Keratinocyte (primary cell): ENCODE data around the gene SYP. TPM values are rescaled to one million over a fixed set of nuclear protein-coding genes. Genes with fewer than 3 reads are reported as not detected.
"Not testable (repeated sequence)": the region's sequence is repeated elsewhere in the genome, so short reads cannot be mapped to it uniquely, and the experiment has no call there.

ENCODE experiments used
- DNase-seq: peaks from one replicate; pipeline ENCODE4 v3.0.0-alpha.2; 2011; ENCODE audit warnings: low read depth, missing footprints, low spot score
- FAIRE-seq: peaks from 2 replicates; lab custom pipeline; 2011; peaks lifted over from hg19 to GRCh38; lab: Jason Lieb, UNC
- H2AFZ ChIP-seq: 2 replicates; pipeline ENCODE4 v1.6.0; 2012; ENCODE audit warnings: low read length, control low read depth, inconsistent platforms; ENCODE audit not compliant: control insufficient read depth
- H3K27ac ChIP-seq: 2 replicates; pipeline ENCODE4 v1.5.1; 2011; ENCODE audit warnings: low read length; ENCODE audit not compliant: control insufficient read depth, insufficient read depth
- H3K27me3 ChIP-seq: 3 replicates; pipeline ENCODE4 v1.6.0; 2011; ENCODE audit warnings: low read length; ENCODE audit not compliant: control insufficient read depth, insufficient read depth; ENCODE audit errors: extremely low read depth
- H3K36me3 ChIP-seq, 2 experiments: 2 replicates in 1 of 2; 3 replicates in 1 of 2; pipeline ENCODE4 v1.5.1; 2011; ENCODE audit warnings: low read length in 2 of 2, mild to moderate bottlenecking in 1 of 2; ENCODE audit not compliant: control insufficient read depth in 2 of 2, insufficient read depth in 2 of 2; ENCODE audit errors: extremely low read depth in 1 of 2
- H3K4me1 ChIP-seq: 3 replicates; pipeline ENCODE4 v1.5.1; 2011; ENCODE audit warnings: low read length; ENCODE audit not compliant: control insufficient read depth, insufficient read depth; ENCODE audit errors: extremely low read depth
- H3K4me2 ChIP-seq: 3 replicates; pipeline ENCODE4 v1.6.0; 2011; ENCODE audit warnings: low read depth, low read length; ENCODE audit not compliant: control insufficient read depth, insufficient read depth; ENCODE audit errors: extremely low read depth
- H3K4me3 ChIP-seq, 3 experiments: fragments of 200-600 bp in 1 of 3; sonication (generic) in 1 of 3; 2 replicates in 2 of 3; 3 replicates in 1 of 3; pipeline ENCODE4 v1.5.1; 2011 to 2016; ENCODE audit warnings: low read length in 3 of 3, mild to moderate bottlenecking in 3 of 3, control low read depth in 2 of 3, inconsistent platforms in 1 of 3, low read depth in 1 of 3, mixed read lengths in 1 of 3, mixed run types in 1 of 3, moderate library complexity in 1 of 3; ENCODE audit not compliant: control insufficient read depth in 2 of 3, insufficient read depth in 2 of 3; ENCODE audit errors: extremely low read depth in 1 of 3
- H3K79me2 ChIP-seq: 2 replicates; pipeline ENCODE4 v1.6.0; 2012; ENCODE audit warnings: low read length; ENCODE audit not compliant: control insufficient read depth, insufficient read depth
- H3K9ac ChIP-seq: 3 replicates; pipeline ENCODE4 v1.6.0; 2011; ENCODE audit warnings: low read length; ENCODE audit not compliant: control insufficient read depth, insufficient read depth; ENCODE audit errors: extremely low read depth
- H3K9me1 ChIP-seq: 3 replicates; pipeline ENCODE4 v1.6.0; 2011; ENCODE audit warnings: low read length; ENCODE audit not compliant: control insufficient read depth, insufficient read depth; ENCODE audit errors: extremely low read depth
- H3K9me3 ChIP-seq: 2 replicates; pipeline ENCODE4 v1.5.1; 2012; ENCODE audit warnings: low read depth, low read length; ENCODE audit not compliant: control insufficient read depth
- H4K20me1 ChIP-seq: 3 replicates; pipeline ENCODE4 v1.6.0; 2011; ENCODE audit warnings: low read length; ENCODE audit not compliant: control insufficient read depth, insufficient read depth; ENCODE audit errors: extremely low read depth
- EZH2 ChIP-seq: IDR thresholded peaks from one replicate; pipeline ENCODE4 v1.6.1; 2012; ENCODE audit warnings: inconsistent platforms, mild to moderate bottlenecking, low read length, moderate library complexity
- dilution Hi-C: fragments of 300-500 bp; cut with MboI; formaldehyde crosslinking; loops from one replicate; pipeline ENCODE4 v1.7.0; 2020; ENCODE audit warnings: low sequenced_read_pairs; ENCODE audit not compliant: extremely low pct_ligation_motif_present
- polyA plus RNA-seq, 5 experiments: library from polyadenylated mRNA; depleted of rRNA in 3 of 5; stranded (reverse) in 3 of 5; stranded (forward) in 1 of 5; unstranded in 1 of 5; fragments of >200 nt; gene quantifications; 1 replicate in 1 of 5; 2 replicates in 3 of 5; 3 replicates in 1 of 5; pipeline versions ENCODE4 v1.2.1 to v1.2.3, GENCODE V29; 2011 to 2012; ENCODE audit warnings: missing spikeins in 2 of 5, low read depth in 1 of 5, low replicate concordance in 1 of 5
- small RNA-seq, 3 experiments: library from RNA; depleted of rRNA; stranded (forward); fragments of <200 nt; gene quantifications; one replicate each; pipeline ENCODE3, GENCODE V24; 2012; ENCODE audit warnings: low read depth in 3 of 3, low replicate concordance in 1 of 3; ENCODE audit not compliant: insufficient read length in 3 of 3
- TF ChIP-seq, protein P1 (sequence below), 3 experiments: IDR thresholded peaks in 1 of 3; conservative IDR thresholded peaks in 1 of 3; optimal IDR thresholded peaks in 1 of 3; 2 replicates in 2 of 3; 3 replicates in 1 of 3; pipeline versions ENCODE3 to v1.5.1; 2011; ENCODE audit warnings: low read length in 3 of 3, mild to moderate bottlenecking in 3 of 3, moderate library complexity in 2 of 3, control low read depth in 1 of 3, inconsistent platforms in 1 of 3; ENCODE audit not compliant: insufficient read depth in 2 of 3; ENCODE audit errors: extremely low read depth in 1 of 3

SYP gene
- polyA plus RNA-seq, 1 donor (not counting 4 experiments of a cell fraction or from before 2014, with no cell fraction given) = 0.07 TPM

DNA sequence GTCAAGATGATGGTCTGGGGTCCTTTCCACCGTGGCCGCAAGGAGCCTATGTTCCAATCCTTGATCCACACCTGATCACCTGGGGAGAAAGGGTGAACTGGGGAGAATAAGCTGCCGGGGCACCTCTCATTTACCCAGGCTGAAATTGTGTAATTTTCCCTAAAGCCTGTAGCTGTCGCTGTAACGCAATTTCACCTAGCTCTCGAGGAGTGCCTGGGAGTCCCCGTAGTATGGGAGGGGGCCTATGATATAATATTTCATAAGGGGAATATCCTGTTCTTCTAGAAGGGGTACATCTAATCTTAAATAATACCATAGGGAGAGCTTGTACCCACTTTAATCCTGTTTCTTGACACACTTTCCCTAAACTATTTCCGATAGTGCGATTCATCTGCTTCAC is 57.7 kb downstream of the SYP start:
- TF ChIP-seq, protein P1, sequence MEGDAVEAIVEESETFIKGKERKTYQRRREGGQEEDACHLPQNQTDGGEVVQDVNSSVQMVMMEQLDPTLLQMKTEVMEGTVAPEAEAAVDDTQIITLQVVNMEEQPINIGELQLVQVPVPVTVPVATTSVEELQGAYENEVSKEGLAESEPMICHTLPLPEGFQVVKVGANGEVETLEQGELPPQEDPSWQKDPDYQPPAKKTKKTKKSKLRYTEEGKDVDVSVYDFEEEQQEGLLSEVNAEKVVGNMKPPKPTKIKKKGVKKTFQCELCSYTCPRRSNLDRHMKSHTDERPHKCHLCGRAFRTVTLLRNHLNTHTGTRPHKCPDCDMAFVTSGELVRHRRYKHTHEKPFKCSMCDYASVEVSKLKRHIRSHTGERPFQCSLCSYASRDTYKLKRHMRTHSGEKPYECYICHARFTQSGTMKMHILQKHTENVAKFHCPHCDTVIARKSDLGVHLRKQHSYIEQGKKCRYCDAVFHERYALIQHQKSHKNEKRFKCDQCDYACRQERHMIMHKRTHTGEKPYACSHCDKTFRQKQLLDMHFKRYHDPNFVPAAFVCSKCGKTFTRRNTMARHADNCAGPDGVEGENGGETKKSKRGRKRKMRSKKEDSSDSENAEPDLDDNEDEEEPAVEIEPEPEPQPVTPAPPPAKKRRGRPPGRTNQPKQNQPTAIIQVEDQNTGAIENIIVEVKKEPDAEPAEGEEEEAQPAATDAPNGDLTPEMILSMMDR (optimal IDR thresholded peaks at IDR 0.05 in 1 of 3, IDR thresholded peaks at IDR 0.05 in 1 of 3, conservative IDR thresholded peaks at IDR 0.05 in 1 of 3; ENCODE audit: extremely low read depth in 1 of 3, insufficient read depth in 2 of 3, low read length in 3 of 3) = peak; percentile 15 to 22 (median 19)
- H3K36me3 ChIP-seq, H3K4me2 ChIP-seq: not testable (repeated sequence)

DNA sequence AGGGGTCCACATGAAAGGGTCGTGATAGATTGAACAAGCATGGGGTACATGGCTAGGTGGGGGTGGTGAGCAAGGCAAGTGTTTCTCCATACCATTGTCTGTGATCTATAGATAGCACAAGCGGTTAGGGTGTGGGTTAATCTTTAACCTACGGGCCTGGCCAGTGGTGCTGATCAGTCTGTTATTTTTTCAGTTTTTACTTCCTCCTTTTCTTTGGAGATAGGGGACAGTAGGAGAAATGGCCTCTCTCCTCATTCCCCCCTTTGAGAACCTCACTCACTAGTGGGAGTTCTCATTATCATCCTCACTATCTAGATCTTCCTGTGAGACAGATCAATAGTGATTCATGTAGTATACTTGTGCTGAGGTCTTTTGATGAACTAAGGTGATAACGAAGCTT is 60.3 kb downstream of the SYP start:
- Histone ChIP-seq H3K9me1 (no peaks in the 10 kb centered on the region), H3K4me1 (no peaks in the 10 kb centered on the region), H2AFZ (no peak overlapping the region), H3K27ac (no peak overlapping the region), H3K36me3 (no peaks in the 10 kb centered on the region), H3K79me2 (no peaks in the 10 kb centered on the region), H3K4me2 (no peak overlapping the region), H3K9ac (no peak overlapping the region), H4K20me1 (no peaks in the 10 kb centered on the region), H3K4me3 (no peak overlapping the region), H3K27me3 (no peaks in the 10 kb centered on the region), H3K9me3 (peaks cover 5% of the 10 kb centered on the region)
- no peak for DNase-seq
- FAIRE-seq = no peak
- TF ChIP-seq, protein P1 (optimal IDR thresholded peaks at IDR 0.05 in 1 of 3, IDR thresholded peaks at IDR 0.05 in 1 of 3, conservative IDR thresholded peaks at IDR 0.05 in 1 of 3; ENCODE audit: extremely low read depth in 1 of 3, insufficient read depth in 2 of 3, low read length in 3 of 3) = no peak
- no peak for TF ChIP-seq EZH2
- dilution Hi-C loops = no loop called here

More for the DNA sequence above, 57.7 kb downstream of the SYP start:
- H3K9me1 ChIP-seq, DNase-seq, H3K79me2 ChIP-seq, dilution Hi-C loops, H3K4me1 ChIP-seq, H4K20me1 ChIP-seq, H2AFZ ChIP-seq, H3K27ac ChIP-seq, FAIRE-seq, H3K9me3 ChIP-seq, H3K9ac ChIP-seq, H3K27me3 ChIP-seq, H3K4me3 ChIP-seq: not testable (repeated sequence)

Small RNA genes within 50 kb of the gene (small RNA-seq; reads per million reads assigned to genes)
- 0 reads per million in 3 experiments for gene RN7SL262P

Other genes starting within 250 kb of the SYP start
- gene OTUD5, start 242.6 kb downstream of the SYP start, polyA plus RNA-seq = 39.5 to 42.6 TPM (median 40.3 TPM) in 3 replicates
- 0.20 to 0.30 TPM (median 0.25 TPM) in 3 replicates for gene KCND1, start 228.3 kb downstream of the SYP start, polyA plus RNA-seq
- gene GRIPAP1, start 197.9 kb downstream of the SYP start, polyA plus RNA-seq = 20.2 to 23.0 TPM (median 20.9 TPM) in 3 replicates
- 13.2 to 15.8 TPM (median 14.1 TPM) in 3 replicates for gene TFE3, start 156.8 kb downstream of the SYP start, polyA plus RNA-seq
- gene CCDC120, start 141.2 kb downstream of the SYP start, polyA plus RNA-seq = 4.9 to 10.5 TPM (median 8.1 TPM) in 3 replicates
- gene PRAF2, start 126.2 kb downstream of the SYP start, polyA plus RNA-seq = 4.0 to 9.8 TPM (median 6.9 TPM) in 3 replicates
- gene WDR45, start 120.3 kb downstream of the SYP start, polyA plus RNA-seq = 43.1 to 76.4 TPM (median 50.5 TPM) in 3 replicates
- gene GPKOW, start 76.5 kb downstream of the SYP start, polyA plus RNA-seq = 17.8 to 18.4 TPM (median 17.9 TPM) in 3 replicates
- gene MAGIX, start 37.4 kb downstream of the SYP start, polyA plus RNA-seq = 0.51 to 0.62 TPM (median 0.59 TPM) in 3 replicates
- gene PLP2, start 28.3 kb downstream of the SYP start, polyA plus RNA-seq = 284 to 488 TPM (median 358 TPM) in 3 replicates
- 8.6 to 13.7 TPM (median 8.7 TPM) in 3 replicates for gene PRICKLE3, start 13.8 kb downstream of the SYP start, polyA plus RNA-seq
- 0.03 TPM in 1 of 3 replicates, not detected in the others for gene CACNA1F, start 33.1 kb upstream of the SYP start, polyA plus RNA-seq
- 8.2 to 13.5 TPM (median 8.5 TPM) in 3 replicates for gene CCDC22, start 35.3 kb upstream of the SYP start, polyA plus RNA-seq
- gene FOXP3, start 64.5 kb upstream of the SYP start, polyA plus RNA-seq = 0.05 to 0.12 TPM (median 0.06 TPM) in 3 replicates
- gene PPP1R3F, start 69.6 kb upstream of the SYP start, polyA plus RNA-seq = 0.29 to 1.4 TPM (median 0.62 TPM) in 3 replicates
- gene GAGE10, start 103.5 kb upstream of the SYP start, polyA plus RNA-seq = not detected in 3 replicates
- gene GAGE12J, start 121.8 kb upstream of the SYP start, polyA plus RNA-seq = not detected in 3 replicates
- gene GAGE13, start 131.4 kb upstream of the SYP start, polyA plus RNA-seq = not detected in 3 replicates